Activated T-cell treated with anti-CD3 and anti-CD28 coated beads, Interleukin-2, amount 50 U/mL, for 72 hours (primary cell): ENCODE results near the gene LYPLAL1. TPM values are rescaled to one million over a fixed set of nuclear protein-coding genes. Genes with fewer than 3 reads are reported as not detected.

Source experiments
- ATAC-seq, 2 donors: fragments of 150-1000 bp; cut with Tn5 transposase; replicated peaks in 1 of 2; 2 replicates each; pipeline ENCODE4 v1.10.0; 2021; ENCODE audit warnings: moderate library complexity in 2 of 2, mild to moderate bottlenecking in 1 of 2
- DNase-seq, 2 donors: peaks; one replicate each; pipeline ENCODE4 v3.0.0; 2021 to 2022; ENCODE audit warnings: mixed read lengths in 1 of 2
- H3K27ac Mint-ChIP-seq: one replicate; pipeline ENCODE4 v1.8.0; 2022; ENCODE audit warnings: mild to moderate bottlenecking, moderate library complexity, mixed read lengths
- H3K27me3 Mint-ChIP-seq: one replicate; pipeline ENCODE4 v1.8.0; 2022; ENCODE audit warnings: low read depth, mixed read lengths
- H3K36me3 Mint-ChIP-seq, 2 donors: one replicate each; pipeline ENCODE4 v1.8.0; 2022; ENCODE audit warnings: mixed read lengths in 2 of 2, mild to moderate bottlenecking in 1 of 2; ENCODE audit not compliant: insufficient read depth in 2 of 2
- H3K4me1 Mint-ChIP-seq: one replicate; pipeline ENCODE4 v1.8.0; 2022; ENCODE audit warnings: low read depth, mixed read lengths
- H3K4me3 Mint-ChIP-seq, 2 donors: one replicate each; pipeline ENCODE4 v1.8.0; 2022; ENCODE audit warnings: mild to moderate bottlenecking in 2 of 2, mixed read lengths in 2 of 2, moderate library complexity in 2 of 2
- H3K9me3 Mint-ChIP-seq, 2 donors: one replicate each; pipeline ENCODE4 v1.8.0; 2022; ENCODE audit warnings: mixed read lengths in 2 of 2
- total RNA-seq, 2 donors: library from RNA; stranded (reverse); gene quantifications; one replicate each; pipeline ENCODE4 v1.2.3, GENCODE V29; 2022

LYPLAL1 gene
- total RNA-seq, 2 donors from 2014 or later, result 27.6 to 28.9 TPM

GRCh38 chr1:219174460-219175211, 958 bp downstream of the LYPLAL1 start:
- ATAC-seq, result peak in 1 of 2 donors; percentile 44
- H3K27ac Mint-ChIP-seq, result peak overlapping the region; percentile 92
- H3K27me3 Mint-ChIP-seq, result no peaks in the 10 kb centered on the region
- peaks cover 0 to 3% of the 10 kb centered on the region in 2 donors for H3K9me3 Mint-ChIP-seq
- DNase-seq, result peak; percentile 6 to 21
- peaks cover 57% of the 10 kb centered on the region for H3K4me1 Mint-ChIP-seq
- H3K36me3 Mint-ChIP-seq, result peaks cover 6 to 8% of the 10 kb centered on the region in 2 donors
- peak overlapping the region; percentile 83 to 97 for H3K4me3 Mint-ChIP-seq

GRCh38 chr1:219175212-219175564, 1.5 kb downstream of the LYPLAL1 start:
- H3K9me3 Mint-ChIP-seq, result peaks cover 0 to 3% of the 10 kb centered on the region in 2 donors
- H3K4me1 Mint-ChIP-seq, result peaks cover 57% of the 10 kb centered on the region
- no peak for DNase-seq
- peak overlapping the region; percentile 92 for H3K27ac Mint-ChIP-seq
- no peak for ATAC-seq
- peak overlapping the region; percentile 83 to 97 for H3K4me3 Mint-ChIP-seq
- H3K27me3 Mint-ChIP-seq, result no peaks in the 10 kb centered on the region
- peaks cover 6 to 8% of the 10 kb centered on the region in 2 donors for H3K36me3 Mint-ChIP-seq

GRCh38 chr1:219176168-219176567, 2.5 kb downstream of the LYPLAL1 start:
- no peak overlapping the region for H3K27ac Mint-ChIP-seq
- peak overlapping the region in 1 of 2 donors; percentile 23 for H3K4me3 Mint-ChIP-seq
- H3K4me1 Mint-ChIP-seq, result peaks cover 53% of the 10 kb centered on the region
- H3K36me3 Mint-ChIP-seq, result peaks cover 6 to 8% of the 10 kb centered on the region in 2 donors
- no peak for DNase-seq
- no peaks in the 10 kb centered on the region for H3K27me3 Mint-ChIP-seq
- no peak for ATAC-seq
- H3K9me3 Mint-ChIP-seq, result peaks cover 0 to 3% of the 10 kb centered on the region in 2 donors

- peaks cover 6 to 8% of the 10 kb centered on the region in 2 donors for H3K36me3 Mint-ChIP-seq
- H3K27me3 Mint-ChIP-seq, result no peaks in the 10 kb centered on the region
- no peak for DNase-seq
- peak in 1 of 2 donors; percentile 10 for ATAC-seq
- peaks cover 50% of the 10 kb centered on the region for H3K4me1 Mint-ChIP-seq
- H3K4me3 Mint-ChIP-seq, result no peak overlapping the region
- H3K27ac Mint-ChIP-seq, result no peak overlapping the region
- H3K9me3 Mint-ChIP-seq, result peaks cover 0 to 3% of the 10 kb centered on the region in 2 donors
Observed at GRCh38 chr1:219177363-219177762, 3.7 kb downstream of the LYPLAL1 start.

- Mint-ChIP-seq H3K36me3 (peaks cover 9 to 10% of the 10 kb centered on the region in 2 donors), H3K4me1 (peaks cover 51% of the 10 kb centered on the region), H3K27me3 (no peaks in the 10 kb centered on the region), H3K4me3 (no peak overlapping the region), H3K9me3 (peaks cover 0 to under 1% of the 10 kb centered on the region in 2 donors), H3K27ac (no peak overlapping the region)
- ATAC-seq (no peak), DNase-seq (no peak)
Observed at GRCh38 chr1:219177940-219178339, 4.3 kb downstream of the LYPLAL1 start.

GRCh38 chr1:219179293-219179692, 5.6 kb downstream of the LYPLAL1 start:
- Mint-ChIP-seq H3K27me3 (no peaks in the 10 kb centered on the region), H3K4me1 (peaks cover 49% of the 10 kb centered on the region), H3K4me3 (no peak overlapping the region), H3K27ac (peak overlapping the region; percentile 27), H3K36me3 (peaks cover 9% of the 10 kb centered on the region in 2 donors), H3K9me3 (no peaks in the 10 kb centered on the region)
- no peak for DNase-seq
- no peak for ATAC-seq

GRCh38 chr1:219184337-219184736, 10.7 kb downstream of the LYPLAL1 start:
- Mint-ChIP-seq H3K4me1 (peaks cover 39% of the 10 kb centered on the region), H3K4me3 (no peak overlapping the region)

GRCh38 chr1:219185486-219186117, 11.9 kb downstream of the LYPLAL1 start:
- peaks cover 9 to 16% of the 10 kb centered on the region in 2 donors for H3K36me3 Mint-ChIP-seq
- DNase-seq (no peak), ATAC-seq (no peak)
- no peak overlapping the region for H3K4me3 Mint-ChIP-seq
- H3K9me3 Mint-ChIP-seq, result no peaks in the 10 kb centered on the region
- H3K27me3 Mint-ChIP-seq, result no peaks in the 10 kb centered on the region
- peaks cover 49% of the 10 kb centered on the region for H3K4me1 Mint-ChIP-seq
- no peak overlapping the region for H3K27ac Mint-ChIP-seq

More at GRCh38 chr1:219184337-219184736, 10.7 kb downstream of the LYPLAL1 start:
- no peaks in the 10 kb centered on the region for H3K27me3 Mint-ChIP-seq
- no peak overlapping the region for H3K27ac Mint-ChIP-seq
- DNase-seq (no peak), ATAC-seq (no peak)
- H3K9me3 Mint-ChIP-seq, result no peaks in the 10 kb centered on the region
- peaks cover 9 to 16% of the 10 kb centered on the region in 2 donors for H3K36me3 Mint-ChIP-seq

GRCh38 chr1:219188331-219188803, 14.7 kb downstream of the LYPLAL1 start:
- Mint-ChIP-seq H3K4me3 (peak overlapping the region; percentile 17 to 47), H3K27ac (peak overlapping the region; percentile 8), H3K4me1 (peaks cover 36% of the 10 kb centered on the region)

GRCh38 chr1:219189021-219189824, 15.5 kb downstream of the LYPLAL1 start:
- no peak for DNase-seq
- Mint-ChIP-seq H3K27me3 (no peaks in the 10 kb centered on the region), H3K36me3 (peaks cover 5 to 16% of the 10 kb centered on the region in 2 donors), H3K9me3 (no peaks in the 10 kb centered on the region), H3K4me1 (peaks cover 35% of the 10 kb centered on the region), H3K27ac (peak overlapping the region; percentile 63), H3K4me3 (peak overlapping the region; percentile 28 to 75)
- ATAC-seq, result peak; percentile 92 to 93

More at GRCh38 chr1:219188331-219188803, 14.7 kb downstream of the LYPLAL1 start:
- Mint-ChIP-seq H3K9me3 (no peaks in the 10 kb centered on the region), H3K27me3 (no peaks in the 10 kb centered on the region), H3K36me3 (peaks cover 6 to 12% of the 10 kb centered on the region in 2 donors)
- ATAC-seq (no peak), DNase-seq (no peak)

- Mint-ChIP-seq H3K27me3 (no peaks in the 10 kb centered on the region), H3K9me3 (no peaks in the 10 kb centered on the region), H3K36me3 (peaks cover 5 to 12% of the 10 kb centered on the region in 2 donors), H3K4me3 (no peak overlapping the region), H3K27ac (no peak overlapping the region), H3K4me1 (peaks cover 35% of the 10 kb centered on the region)
- no peak for ATAC-seq
- DNase-seq, result no peak
Observed at GRCh38 chr1:219189952-219190351, 16.3 kb downstream of the LYPLAL1 start.

GRCh38 chr1:219190605-219191004, 16.9 kb downstream of the LYPLAL1 start:
- no peak overlapping the region for H3K4me3 Mint-ChIP-seq
- H3K4me1 Mint-ChIP-seq, result peaks cover 30% of the 10 kb centered on the region
- peaks cover 5 to 8% of the 10 kb centered on the region in 2 donors for H3K36me3 Mint-ChIP-seq
- no peak for DNase-seq
- ATAC-seq, result no peak
- H3K27ac Mint-ChIP-seq, result no peak overlapping the region
- H3K27me3 Mint-ChIP-seq, result no peaks in the 10 kb centered on the region
- no peaks in the 10 kb centered on the region for H3K9me3 Mint-ChIP-seq
